ENCODE measurements around the gene NTM. TPM values are rescaled to one million over a fixed set of nuclear protein-coding genes. Genes with fewer than 3 reads are reported as not detected.

NTM gene
- total and polyA plus RNA-seq, 2 donors from 2014 or later: 0.92 to 10.3 TPM

GRCh38 chr11:131457163-131457562, 86.7 kb downstream of the NTM start:
- no peaks in the 10 kb centered on the region for H3K36me3 ChIP-seq (ENCODE audit: control insufficient read depth in 2 of 3, insufficient read depth in 3 of 3, low read length in 3 of 3)
- no peak overlapping the region for H3K9ac ChIP-seq (ENCODE audit: low read length in 3 of 3)
- DNase-seq: no peak
- H3K27me3 ChIP-seq (ENCODE audit: control insufficient read depth, insufficient read depth, low read length): no peaks in the 10 kb centered on the region
- intact Hi-C loops (cut with DNase I): no loop called here
- no peaks in the 10 kb centered on the region for H3K9me3 ChIP-seq (ENCODE audit: control insufficient read depth in 2 of 3, insufficient read depth in 1 of 3, low read length in 3 of 3)
- no peaks in the 10 kb centered on the region for H3K4me1 ChIP-seq (ENCODE audit: control insufficient read depth in 2 of 3, insufficient read depth in 2 of 3, low read depth in 1 of 3, low read length in 3 of 3)
- H3K27ac ChIP-seq (ENCODE audit: low read depth in 2 of 2, low read length in 2 of 2): no peak overlapping the region
- no peak for TF ChIP-seq CTCF (IDR thresholded peaks at IDR 0.05; ENCODE audit: borderline replicate concordance, extremely low read depth, insufficient read depth)
- H3K4me3 ChIP-seq (ENCODE audit: low read length in 3 of 3): no peak overlapping the region
- no peak for FAIRE-seq

- no peak overlapping the region for H3K4me3 ChIP-seq (ENCODE audit: low read length in 3 of 3)
- TF ChIP-seq CTCF (IDR thresholded peaks at IDR 0.05; ENCODE audit: borderline replicate concordance, extremely low read depth, insufficient read depth): no peak
- H3K27ac ChIP-seq (ENCODE audit: low read depth in 2 of 2, low read length in 2 of 2): no peak overlapping the region
- H3K9me3 ChIP-seq (ENCODE audit: control insufficient read depth in 2 of 3, insufficient read depth in 1 of 3, low read length in 3 of 3): no peaks in the 10 kb centered on the region
- intact Hi-C loops (cut with DNase I): no loop called here
- no peak for DNase-seq
- H3K9ac ChIP-seq (ENCODE audit: low read length in 3 of 3): no peak overlapping the region
- no peaks in the 10 kb centered on the region for H3K36me3 ChIP-seq (ENCODE audit: control insufficient read depth in 2 of 3, insufficient read depth in 3 of 3, low read length in 3 of 3)
- FAIRE-seq: no peak
- H3K4me1 ChIP-seq (ENCODE audit: control insufficient read depth in 2 of 3, insufficient read depth in 2 of 3, low read depth in 1 of 3, low read length in 3 of 3): no peaks in the 10 kb centered on the region
- no peaks in the 10 kb centered on the region for H3K27me3 ChIP-seq (ENCODE audit: control insufficient read depth, insufficient read depth, low read length)
Measured at GRCh38 chr11:131458421-131458820, 88.0 kb downstream of the NTM start.

- DNase-seq (no peak), FAIRE-seq (no peak)
- TF ChIP-seq CTCF (IDR thresholded peaks at IDR 0.05; ENCODE audit: borderline replicate concordance, extremely low read depth, insufficient read depth): no peak
- intact Hi-C loops (cut with DNase I): no loop called here
- no peak overlapping the region for H3K27ac ChIP-seq (ENCODE audit: low read depth in 2 of 2, low read length in 2 of 2)
- no peaks in the 10 kb centered on the region for H3K36me3 ChIP-seq (ENCODE audit: control insufficient read depth in 2 of 3, insufficient read depth in 3 of 3, low read length in 3 of 3)
- no peaks in the 10 kb centered on the region for H3K4me1 ChIP-seq (ENCODE audit: control insufficient read depth in 2 of 3, insufficient read depth in 2 of 3, low read depth in 1 of 3, low read length in 3 of 3)
- H3K4me3 ChIP-seq (ENCODE audit: low read length in 3 of 3): no peak overlapping the region
- H3K9me3 ChIP-seq (ENCODE audit: control insufficient read depth in 2 of 3, insufficient read depth in 1 of 3, low read length in 3 of 3): no peaks in the 10 kb centered on the region
- no peaks in the 10 kb centered on the region for H3K27me3 ChIP-seq (ENCODE audit: control insufficient read depth, insufficient read depth, low read length)
- H3K9ac ChIP-seq (ENCODE audit: low read length in 3 of 3): no peak overlapping the region
Measured at GRCh38 chr11:131460931-131461330, 90.5 kb downstream of the NTM start.

GRCh38 chr11:131462622-131463021, 92.2 kb downstream of the NTM start:
- no peaks in the 10 kb centered on the region for H3K4me1 ChIP-seq (ENCODE audit: control insufficient read depth in 2 of 3, insufficient read depth in 2 of 3, low read depth in 1 of 3, low read length in 3 of 3)
- H3K9me3 ChIP-seq (ENCODE audit: control insufficient read depth in 2 of 3, insufficient read depth in 1 of 3, low read length in 3 of 3): no peaks in the 10 kb centered on the region
- no peak overlapping the region for H3K9ac ChIP-seq (ENCODE audit: low read length in 3 of 3)
- H3K27ac ChIP-seq (ENCODE audit: low read depth in 2 of 2, low read length in 2 of 2): no peak overlapping the region
- H3K4me3 ChIP-seq (ENCODE audit: low read length in 3 of 3): no peak overlapping the region
- no peak for TF ChIP-seq CTCF (IDR thresholded peaks at IDR 0.05; ENCODE audit: borderline replicate concordance, extremely low read depth, insufficient read depth)
- H3K36me3 ChIP-seq (ENCODE audit: control insufficient read depth in 2 of 3, insufficient read depth in 3 of 3, low read length in 3 of 3): no peaks in the 10 kb centered on the region
- no peaks in the 10 kb centered on the region for H3K27me3 ChIP-seq (ENCODE audit: control insufficient read depth, insufficient read depth, low read length)
- DNase-seq: no peak
- FAIRE-seq: no peak
- intact Hi-C loops (cut with DNase I): no loop called here
